T-helper 22 cell (primary cell): Measurements from ENCODE around the gene CREBRF.
"Not testable (repeated sequence)": the region's sequence is repeated elsewhere in the genome, so short reads cannot be mapped to it uniquely, and the experiment has no call there.

ENCODE experiments used
- DNase-seq: peaks from one replicate; pipeline ENCODE4 v3.0.0-alpha.2; 2020; ENCODE audit warnings: low read depth

Gene CREBRF

DNA sequence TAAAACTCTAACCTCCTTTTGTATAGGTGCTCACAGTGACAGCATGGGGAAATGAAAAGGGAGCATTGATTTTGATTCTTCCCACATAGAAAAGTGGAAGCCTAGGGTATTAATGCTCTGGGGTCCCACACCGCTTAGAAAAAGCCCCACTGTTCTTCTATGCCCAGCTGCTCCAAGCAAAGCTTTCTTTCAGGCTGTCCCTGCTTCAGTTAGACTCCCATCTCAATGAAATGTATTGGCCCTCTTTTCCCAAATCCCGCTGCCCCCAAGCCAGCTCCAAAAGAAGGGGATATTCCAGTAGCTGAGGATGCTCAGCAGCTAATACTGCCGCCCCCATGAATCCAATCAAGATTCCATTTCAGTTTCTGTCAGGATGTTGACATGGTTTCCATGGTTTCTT, 17.0 kb upstream of the CREBRF start:
- DNase-seq: no peak

DNA sequence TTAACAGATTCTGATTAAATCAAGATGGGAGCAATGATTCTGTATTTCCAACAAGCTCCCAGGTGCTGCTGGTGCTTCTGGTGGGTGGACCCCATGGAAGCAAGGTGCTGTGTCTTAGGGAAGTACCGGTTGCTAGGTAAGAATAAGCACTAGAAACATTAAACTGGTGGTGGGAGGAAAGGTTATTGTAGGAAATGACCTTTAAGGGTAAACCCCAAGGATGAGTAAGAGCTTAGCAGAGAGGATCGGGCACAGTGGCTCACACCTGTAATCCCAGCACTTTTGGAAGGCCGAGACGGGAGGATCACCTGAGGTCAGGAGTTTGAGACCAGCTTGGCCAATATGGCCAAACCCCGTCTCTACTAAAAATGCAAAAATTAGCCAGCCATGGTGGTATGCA, 16.2 kb upstream of the CREBRF start:
- no peak for DNase-seq

- DNase-seq: no peak
Measured at GRCh38 chr5:173041881-173042762, 14.0 kb upstream of the CREBRF start.

- no peak for DNase-seq
Measured at GRCh38 chr5:173042763-173043107, 13.4 kb upstream of the CREBRF start.

- no peak for DNase-seq
Measured at GRCh38 chr5:173045474-173045873, 10.7 kb upstream of the CREBRF start.

- DNase-seq: not testable (repeated sequence)
Measured at GRCh38 chr5:173047096-173047837, 8.9 kb upstream of the CREBRF start.

- DNase-seq: no peak
Measured at GRCh38 chr5:173047838-173048105, 8.4 kb upstream of the CREBRF start.

- DNase-seq: no peak
Measured at GRCh38 chr5:173050791-173051190, 5.4 kb upstream of the CREBRF start.

- no peak for DNase-seq
Measured at GRCh38 chr5:173051746-173052145, 4.4 kb upstream of the CREBRF start.

GRCh38 chr5:173053041-173053440, 3.1 kb upstream of the CREBRF start:
- DNase-seq: no peak

- DNase-seq: no peak
Measured at GRCh38 chr5:173055042-173055721, 970 bp upstream of the CREBRF start.

DNA sequence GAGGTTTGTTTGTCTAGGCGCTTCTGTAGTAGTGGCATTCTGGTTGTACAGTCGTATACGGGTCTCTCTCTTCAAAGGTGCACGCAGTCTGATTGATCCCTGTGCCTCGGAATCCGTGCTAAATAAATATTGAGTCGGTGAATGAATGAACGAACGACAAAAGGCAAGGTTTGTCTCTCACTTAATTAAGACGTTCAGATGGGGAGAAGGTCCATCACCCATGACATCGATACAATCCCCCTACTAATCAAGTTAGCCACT, 500 bp upstream of the CREBRF start:
- no peak for DNase-seq

DNA sequence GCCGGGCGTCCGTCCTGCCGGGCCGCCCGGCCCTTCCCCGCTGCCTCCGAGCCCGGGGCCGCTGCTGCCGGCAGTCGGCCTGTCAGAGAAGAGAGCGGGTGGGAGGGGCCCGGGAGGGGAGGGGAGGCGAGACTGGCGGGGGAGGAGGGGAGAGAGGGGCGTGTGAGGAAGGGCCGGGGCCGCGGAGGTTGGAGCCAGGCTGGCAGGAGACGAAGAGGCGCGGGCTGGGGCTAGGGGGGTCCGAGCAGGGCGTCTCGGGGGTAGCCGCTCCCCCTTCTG, 570 bp downstream of the CREBRF start:
- no peak for DNase-seq

DNA sequence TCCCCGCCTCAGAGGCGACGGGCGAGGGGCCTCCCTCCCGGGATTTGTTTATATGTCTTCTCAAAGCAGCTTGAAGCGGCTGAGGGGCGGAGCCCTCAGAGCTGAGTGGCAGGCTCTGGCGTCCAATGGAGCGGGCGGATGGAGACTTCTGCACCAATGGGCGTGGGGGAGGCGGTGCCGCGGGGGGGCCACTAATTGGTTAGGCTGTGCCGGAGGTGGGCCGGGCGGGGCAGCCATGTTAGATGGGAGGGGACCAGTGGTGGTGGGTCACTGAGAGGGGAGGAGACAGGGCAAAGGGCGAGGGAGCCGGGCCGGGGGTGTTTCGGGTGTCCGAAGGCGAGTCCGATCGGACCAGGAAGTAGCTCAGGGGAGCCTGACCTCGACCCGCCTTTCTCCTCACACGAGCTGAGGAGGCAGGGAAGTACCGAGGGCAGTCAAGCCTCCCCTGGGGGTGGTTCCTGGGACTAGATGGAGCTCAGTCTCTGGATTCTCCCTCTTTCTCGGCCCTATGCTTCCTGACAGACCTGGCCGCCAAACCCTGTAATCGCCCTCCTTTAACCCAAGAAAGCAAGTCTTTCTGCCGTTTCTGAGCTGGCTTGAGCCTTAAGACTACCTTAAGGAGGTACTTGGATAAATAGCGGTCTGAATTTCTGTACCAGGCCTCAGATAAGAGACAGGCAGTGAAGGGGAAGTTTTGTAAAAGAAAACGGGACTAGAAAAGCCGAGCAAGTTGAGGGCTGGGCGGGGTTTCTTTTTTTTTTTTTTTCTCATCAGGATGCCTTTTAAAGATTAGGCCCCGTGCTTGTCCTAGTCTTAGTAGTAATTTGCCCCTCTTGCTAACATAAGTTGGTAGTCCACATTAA, 1.1 kb downstream of the CREBRF start:
- DNase-seq: peak; percentile 98

DNA sequence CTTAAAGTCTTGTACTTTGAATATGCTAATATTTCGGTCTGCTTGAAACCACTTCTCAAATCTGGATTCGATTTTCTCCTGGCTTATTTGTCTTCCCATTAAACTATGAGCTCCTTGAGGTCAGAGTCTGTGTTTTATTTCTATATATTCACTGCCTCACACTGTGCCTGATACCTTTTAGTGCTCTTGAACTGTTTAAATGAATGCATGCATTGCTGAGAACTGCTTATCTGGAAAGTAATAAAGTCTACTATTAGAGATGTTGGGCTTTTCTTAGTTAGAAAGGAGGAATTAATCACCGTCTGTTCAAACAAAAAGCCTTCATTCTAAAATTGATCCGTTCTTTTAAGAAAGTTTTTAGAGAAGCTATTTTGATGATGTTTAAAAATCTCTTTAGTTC, 6.0 kb downstream of the CREBRF start:
- DNase-seq: no peak

DNA sequence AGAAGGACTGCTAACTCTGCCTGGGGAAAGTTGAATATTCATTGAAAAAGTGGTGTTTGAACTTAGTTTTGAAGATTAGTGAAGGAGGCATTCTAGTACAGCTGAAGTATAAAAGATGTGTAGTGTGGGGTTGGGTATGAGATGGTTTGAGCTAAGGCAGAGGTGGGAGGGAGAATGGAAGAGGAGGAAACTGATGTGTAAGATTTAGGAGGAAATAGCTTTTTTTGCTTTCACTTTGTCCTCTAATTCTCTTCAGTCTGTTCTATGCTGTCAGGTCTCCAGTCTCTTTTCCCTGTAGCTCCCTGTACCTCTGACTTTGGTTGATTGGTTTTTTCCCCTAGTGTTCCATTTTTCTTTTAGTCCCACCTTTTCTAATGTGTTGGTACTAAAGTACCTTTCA, 9.0 kb downstream of the CREBRF start:
- DNase-seq: no peak

- DNase-seq: no peak
Measured at GRCh38 chr5:173069671-173070070, 13.5 kb downstream of the CREBRF start.

DNA sequence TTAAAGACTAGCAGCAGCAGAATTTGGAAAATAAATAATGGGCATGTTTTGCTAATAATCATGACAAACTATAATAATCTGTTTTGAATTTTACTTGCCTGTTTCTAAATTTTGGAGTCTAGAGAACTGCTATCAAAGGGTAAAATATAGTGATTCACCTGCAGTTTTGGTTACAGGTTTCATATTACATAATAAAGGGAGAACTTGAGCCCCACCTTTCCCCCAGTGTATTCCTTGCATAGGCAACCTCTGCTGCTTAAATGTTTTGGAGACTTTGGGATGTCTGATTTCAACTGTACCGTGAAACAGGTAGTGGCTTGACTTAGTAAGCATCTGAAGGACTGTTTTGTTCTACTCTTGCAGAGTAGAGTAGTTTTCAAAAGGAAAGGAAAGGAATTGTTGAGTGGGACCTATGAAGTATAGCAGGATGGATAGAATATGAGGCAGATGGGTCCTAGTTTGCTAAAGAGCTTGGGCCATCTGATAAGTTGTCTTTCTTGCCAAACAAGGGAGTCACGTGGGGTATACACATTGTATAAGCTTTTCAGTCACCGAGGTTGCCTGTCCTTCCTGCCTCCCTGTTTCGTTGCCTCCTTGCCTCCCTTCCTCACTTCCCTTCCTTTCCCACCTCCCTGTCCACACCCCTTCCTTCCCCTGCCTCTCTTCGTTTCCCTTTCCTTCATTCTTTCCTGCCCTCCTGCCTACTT, 19.1 kb downstream of the CREBRF start:
- no peak for DNase-seq

DNA sequence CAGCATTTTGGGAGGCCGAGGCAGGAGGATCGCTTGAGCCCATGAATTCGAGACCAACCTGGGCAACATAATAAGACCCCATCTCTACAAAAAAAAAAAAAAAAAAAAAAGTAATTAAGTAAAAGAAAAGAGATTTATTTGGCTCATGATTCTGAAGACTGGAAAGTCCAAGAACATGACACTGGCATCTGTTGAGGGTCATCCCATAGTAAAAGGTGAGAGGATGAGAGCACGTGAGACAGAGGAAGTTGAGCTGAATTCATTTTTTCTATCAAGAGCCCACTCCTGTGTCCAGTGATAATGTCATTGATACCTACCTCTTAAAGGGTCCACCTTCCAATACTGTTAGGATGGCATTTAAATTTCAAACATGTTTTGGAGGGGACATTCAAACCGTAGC, 19.8 kb downstream of the CREBRF start:
- DNase-seq: no peak

DNA sequence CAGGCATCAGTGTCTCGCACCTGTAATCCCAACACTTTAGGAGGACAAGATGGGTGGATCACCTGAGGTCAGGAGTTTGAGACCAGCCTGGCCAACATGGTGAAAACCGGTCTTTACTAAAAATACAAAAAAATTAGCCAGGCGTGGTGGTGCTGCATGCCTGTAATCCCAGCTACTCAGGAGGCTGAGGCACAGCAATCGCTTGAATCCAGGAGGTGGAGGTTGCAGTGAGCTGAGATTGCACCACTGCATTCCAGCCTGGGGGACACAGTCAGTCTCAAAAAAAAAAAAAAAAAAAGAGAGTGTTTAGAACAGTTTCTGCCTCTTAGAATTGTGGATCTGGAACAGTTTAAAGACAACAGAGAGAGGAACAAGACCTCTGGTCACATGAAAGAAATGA, 20.3 kb downstream of the CREBRF start:
- DNase-seq: not testable (repeated sequence)

GRCh38 chr5:173078878-173079277, 22.7 kb downstream of the CREBRF start:
- no peak for DNase-seq

GRCh38 chr5:173089581-173089980, 33.4 kb downstream of the CREBRF start:
- no peak for DNase-seq
